Measurements from ENCODE around the gene KRTAP3-1. TPM values are rescaled to one million over a fixed set of nuclear protein-coding genes. Genes with fewer than 3 reads are reported as not detected.

KRTAP3-1 gene
- total RNA-seq, 1 donor from 2014 or later, result not detected

GRCh38 chr17:40962059-40962561 lies 46.8 kb downstream of the KRTAP3-1 start:
- Histone ChIP-seq H3K4me3 (ENCODE audit: low read length in 3 of 3) (no peak overlapping the region), H3K27ac (ENCODE audit: low read depth, low read length) (no peak overlapping the region), H3K27me3 (ENCODE audit: control insufficient read depth in 3 of 3, insufficient read depth in 3 of 3, low read length in 3 of 3) (peaks cover 0 to 4% (median 0%) of the 10 kb centered on the region in 3 donors), H3K36me3 (ENCODE audit: control insufficient read depth in 3 of 3, insufficient read depth in 3 of 3, low read length in 3 of 3) (no peaks in the 10 kb centered on the region), H3K4me1 (ENCODE audit: control insufficient read depth in 3 of 3, insufficient read depth in 3 of 3, low read length in 3 of 3) (peaks cover 0 to 3% (median 0%) of the 10 kb centered on the region in 3 donors), H3K9ac (ENCODE audit: low read depth in 1 of 3, low read length in 3 of 3) (no peak overlapping the region), H3K9me3 (ENCODE audit: control insufficient read depth in 3 of 3, low read length in 3 of 3) (no peaks in the 10 kb centered on the region)

- no peak overlapping the region for H3K4me3 ChIP-seq (ENCODE audit: low read length in 3 of 3)
- H3K27ac ChIP-seq (ENCODE audit: low read depth, low read length), result no peak overlapping the region
- H3K27me3 ChIP-seq (ENCODE audit: control insufficient read depth in 3 of 3, insufficient read depth in 3 of 3, low read length in 3 of 3), result peaks cover 0 to 4% (median 0%) of the 10 kb centered on the region in 3 donors
- H3K9ac ChIP-seq (ENCODE audit: low read depth in 1 of 3, low read length in 3 of 3), result no peak overlapping the region
- no peaks in the 10 kb centered on the region for H3K9me3 ChIP-seq (ENCODE audit: control insufficient read depth in 3 of 3, low read length in 3 of 3)
- H3K36me3 ChIP-seq (ENCODE audit: control insufficient read depth in 3 of 3, insufficient read depth in 3 of 3, low read length in 3 of 3), result no peaks in the 10 kb centered on the region
- peaks cover 0 to 3% (median 0%) of the 10 kb centered on the region in 3 donors for H3K4me1 ChIP-seq (ENCODE audit: control insufficient read depth in 3 of 3, insufficient read depth in 3 of 3, low read length in 3 of 3)
Observed at GRCh38 chr17:40961591-40961990, 47.3 kb downstream of the KRTAP3-1 start.

GRCh38 chr17:40960144-40960543 lies 48.8 kb downstream of the KRTAP3-1 start:
- peaks cover 0 to 4% (median 0%) of the 10 kb centered on the region in 3 donors for H3K27me3 ChIP-seq (ENCODE audit: control insufficient read depth in 3 of 3, insufficient read depth in 3 of 3, low read length in 3 of 3)

More at GRCh38 chr17:40960144-40960543, 48.8 kb downstream of the KRTAP3-1 start:
- Histone ChIP-seq H3K9ac (ENCODE audit: low read depth in 1 of 3, low read length in 3 of 3) (no peak overlapping the region), H3K4me3 (ENCODE audit: low read length in 3 of 3) (no peak overlapping the region), H3K36me3 (ENCODE audit: control insufficient read depth in 3 of 3, insufficient read depth in 3 of 3, low read length in 3 of 3) (no peaks in the 10 kb centered on the region), H3K4me1 (ENCODE audit: control insufficient read depth in 3 of 3, insufficient read depth in 3 of 3, low read length in 3 of 3) (peaks cover 0 to 3% (median 0%) of the 10 kb centered on the region in 3 donors), H3K27ac (ENCODE audit: low read depth, low read length) (no peak overlapping the region), H3K9me3 (ENCODE audit: control insufficient read depth in 3 of 3, low read length in 3 of 3) (no peaks in the 10 kb centered on the region)

Small RNA genes lying within 50 kb of the gene (small RNA-seq; reads per million reads assigned to genes)
- not detected for gene KRTAP3-4P

Other genes starting within 250 kb of the KRTAP3-1 start
- gene KRT26, start 236.9 kb downstream of the KRTAP3-1 start, total RNA-seq, result not detected
- not detected for gene KRT27, start 226.6 kb downstream of the KRTAP3-1 start, total RNA-seq
- not detected for gene KRT28, start 209.2 kb downstream of the KRTAP3-1 start, total RNA-seq
- 2.6 TPM for gene KRT10, start 186.5 kb downstream of the KRTAP3-1 start, total RNA-seq
- gene KRT12, start 141.9 kb downstream of the KRTAP3-1 start, total RNA-seq, result not detected
- gene KRT20, start 123.9 kb downstream of the KRTAP3-1 start, total RNA-seq, result not detected
- 0.52 TPM for gene KRT23, start 71.5 kb downstream of the KRTAP3-1 start, total RNA-seq
- 3.1 TPM for gene KRT39, start 42.2 kb downstream of the KRTAP3-1 start, total RNA-seq
- gene KRT40, start 24.8 kb downstream of the KRTAP3-1 start, total RNA-seq, result 6.3 TPM
- not detected for gene KRTAP3-3, start 15.0 kb downstream of the KRTAP3-1 start, total RNA-seq
- gene KRTAP3-2, start 9.2 kb downstream of the KRTAP3-1 start, total RNA-seq, result not detected
- gene KRTAP1-5, start 18.1 kb upstream of the KRTAP3-1 start, total RNA-seq, result not detected
- gene KRTAP1-4, start 21.1 kb upstream of the KRTAP3-1 start, total RNA-seq, result not detected
- not detected for gene KRTAP1-3, start 25.7 kb upstream of the KRTAP3-1 start, total RNA-seq
- not detected for gene KRTAP1-1, start 32.3 kb upstream of the KRTAP3-1 start, total RNA-seq
- not detected for gene KRTAP2-1, start 38.2 kb upstream of the KRTAP3-1 start, total RNA-seq
- gene KRTAP2-2, start 46.1 kb upstream of the KRTAP3-1 start, total RNA-seq, result not detected
- not detected for gene KRTAP2-3, start 51.0 kb upstream of the KRTAP3-1 start, total RNA-seq
- not detected for gene KRTAP2-4, start 56.8 kb upstream of the KRTAP3-1 start, total RNA-seq
- not detected for gene KRTAP4-7, start 75.0 kb upstream of the KRTAP3-1 start, total RNA-seq
- not detected for gene KRTAP4-8, start 89.0 kb upstream of the KRTAP3-1 start, total RNA-seq
- not detected for gene KRTAP4-16, start 93.1 kb upstream of the KRTAP3-1 start, total RNA-seq
- gene KRTAP4-9, start 96.3 kb upstream of the KRTAP3-1 start, total RNA-seq, result not detected
- gene KRTAP4-11, start 109.2 kb upstream of the KRTAP3-1 start, total RNA-seq, result not detected
- not detected for gene KRTAP4-12, start 115.1 kb upstream of the KRTAP3-1 start, total RNA-seq
- gene KRTAP4-6, start 131.4 kb upstream of the KRTAP3-1 start, total RNA-seq, result not detected
- gene KRTAP4-5, start 140.7 kb upstream of the KRTAP3-1 start, total RNA-seq, result not detected
- not detected for gene KRTAP4-4, start 151.6 kb upstream of the KRTAP3-1 start, total RNA-seq
- not detected for gene KRTAP4-3, start 159.1 kb upstream of the KRTAP3-1 start, total RNA-seq
- gene KRTAP4-2, start 169.1 kb upstream of the KRTAP3-1 start, total RNA-seq, result not detected
- not detected for gene KRTAP4-1, start 175.8 kb upstream of the KRTAP3-1 start, total RNA-seq
- gene KRTAP9-1, start 180.8 kb upstream of the KRTAP3-1 start, total RNA-seq, result not detected
- gene KRTAP9-2, start 217.5 kb upstream of the KRTAP3-1 start, total RNA-seq, result not detected
- gene KRTAP9-3, start 223.3 kb upstream of the KRTAP3-1 start, total RNA-seq, result not detected
- gene KRTAP9-8, start 228.9 kb upstream of the KRTAP3-1 start, total RNA-seq, result not detected
- not detected for gene KRTAP9-4, start 240.6 kb upstream of the KRTAP3-1 start, total RNA-seq
- not detected for gene KRTAP9-9, start 246.3 kb upstream of the KRTAP3-1 start, total RNA-seq